Stimulated activated CD4-positive, alpha-beta T cell treated with anti-CD3 and anti-CD28 coated beads, Interleukin-4, amount 100 ng/mL, for 24 hours (primary cell): ENCODE results near the gene SERGEF.

Experiments
- DNase-seq: peaks from one replicate; pipeline ENCODE4 v3.0.0-alpha.2; 2020

The SERGEF gene

DNA sequence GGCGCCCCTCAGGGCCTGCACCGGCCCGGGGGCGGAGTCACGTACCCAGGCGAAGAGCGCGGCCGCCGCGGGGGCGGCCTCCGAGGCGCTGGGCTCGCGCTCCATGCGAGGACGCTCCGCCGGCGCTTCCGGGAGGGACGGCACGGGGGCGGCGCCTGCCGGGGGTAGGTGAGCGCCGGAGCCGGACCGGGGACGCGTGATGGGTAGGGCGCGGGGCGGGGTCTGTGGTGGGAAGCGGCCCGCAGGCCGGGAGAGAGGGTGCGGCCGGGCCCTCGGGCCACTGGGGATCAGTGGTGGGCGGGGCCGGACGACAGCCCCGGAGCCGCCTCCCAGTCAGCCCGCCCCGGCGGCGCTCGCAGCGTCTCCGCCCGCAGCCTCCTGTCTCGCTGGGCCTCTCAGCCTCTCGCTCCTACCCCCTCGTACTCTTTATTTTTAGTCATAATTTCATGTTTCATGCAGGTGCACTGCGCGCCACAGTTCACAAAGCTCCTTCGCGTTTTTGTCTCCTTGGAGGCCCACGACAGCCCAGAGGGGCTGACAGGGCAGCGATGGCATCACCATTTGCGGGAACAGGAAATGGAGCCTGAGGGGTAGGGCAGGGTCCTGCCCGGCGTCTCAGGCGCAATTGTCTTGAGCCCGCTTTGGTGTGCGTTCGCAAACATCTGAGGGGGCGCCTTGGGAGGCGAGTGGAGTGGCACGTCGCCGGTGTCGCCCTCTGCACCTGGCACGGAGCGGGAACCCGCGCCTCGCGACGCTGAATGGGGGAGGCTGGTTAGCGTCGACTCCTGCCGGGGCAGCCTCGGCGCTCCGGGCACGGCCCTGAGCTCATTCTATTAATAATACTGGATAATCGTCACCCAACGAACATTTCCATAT, at the start of gene SERGEF:
Gene SERGEF, minus strand, starts transcription at position 142 of the 876 bp plus-strand sequence. Its CDS starts 37 bp downstream, at position 105.
- peak; percentile 90 for DNase-seq

DNA sequence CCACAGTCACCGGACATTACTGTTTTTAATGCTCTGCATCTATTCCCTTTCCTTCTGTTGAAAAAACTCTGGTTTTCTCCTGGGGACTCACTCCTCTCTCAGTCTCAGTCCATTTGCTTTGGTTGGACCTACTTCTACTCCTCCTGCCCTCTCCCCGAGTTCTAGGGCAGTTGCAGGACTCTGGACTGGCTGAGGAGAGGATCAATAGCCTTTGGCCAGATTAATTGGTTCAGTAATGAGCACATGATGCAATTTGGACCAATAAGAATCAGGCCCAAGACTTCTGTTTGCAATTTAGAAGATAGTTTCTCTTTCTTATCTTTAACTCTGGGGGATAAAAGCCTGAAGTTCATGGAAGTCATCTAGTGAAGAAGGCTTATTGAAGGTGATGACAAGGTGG, 48.5 kb upstream of the SERGEF start:
- no peak for DNase-seq

DNA sequence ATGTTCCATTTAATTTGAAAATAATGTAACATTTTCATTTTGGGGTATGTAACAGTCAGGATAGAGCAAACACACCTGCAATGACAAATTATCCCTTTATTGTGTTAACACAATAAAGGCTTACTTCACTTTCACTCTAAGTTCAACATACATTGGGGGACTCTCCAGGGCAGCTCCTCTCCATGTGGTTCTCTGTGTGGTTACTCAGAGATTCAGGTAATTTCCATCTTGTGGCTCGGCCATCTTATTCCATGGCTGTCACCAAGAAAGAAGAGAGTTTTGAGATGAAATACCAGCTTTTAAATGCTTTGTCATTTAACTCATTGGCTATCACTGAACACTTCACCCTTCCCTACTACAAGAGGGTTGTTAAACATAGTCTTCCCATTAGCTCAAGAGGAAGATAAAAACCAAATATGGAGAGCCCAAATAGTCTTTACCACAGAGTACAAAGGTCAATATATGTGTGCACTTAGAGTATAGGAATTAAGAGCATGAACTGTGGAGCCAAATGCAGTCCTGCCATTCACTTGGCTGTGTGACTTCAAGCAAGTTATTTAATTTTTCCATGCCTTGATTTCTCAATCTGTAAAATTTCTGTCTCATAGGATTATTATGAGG, 43.8 kb upstream of the SERGEF start:
- DNase-seq = no peak

DNA sequence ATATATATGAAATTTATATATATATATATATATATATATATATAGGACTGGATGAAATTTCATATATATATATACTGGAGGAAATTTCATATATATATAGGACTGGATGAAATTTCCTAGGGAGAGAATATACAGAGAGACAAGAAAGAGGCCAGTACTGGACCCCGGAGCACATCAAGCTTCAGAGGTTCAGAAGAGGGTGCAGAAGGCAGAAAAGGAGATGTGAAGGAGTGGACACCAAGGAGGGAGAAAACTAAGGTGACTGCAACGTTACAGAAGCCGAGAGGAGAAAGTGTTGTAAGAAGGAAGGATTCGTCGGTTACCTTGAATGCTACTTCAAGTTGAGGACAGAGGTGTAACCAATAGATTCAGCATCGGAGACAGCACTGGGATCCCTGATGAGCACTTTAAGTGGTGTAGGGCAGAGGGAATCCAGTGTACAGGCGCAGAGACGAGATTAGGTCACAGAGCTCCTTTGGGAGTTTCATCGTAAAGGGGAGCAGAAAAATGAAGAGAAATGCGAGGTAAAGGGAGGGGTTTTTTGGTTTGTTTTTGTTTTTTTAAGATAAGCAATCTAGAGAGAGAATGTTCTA, 41.8 kb upstream of the SERGEF start:
- no peak for DNase-seq

DNA sequence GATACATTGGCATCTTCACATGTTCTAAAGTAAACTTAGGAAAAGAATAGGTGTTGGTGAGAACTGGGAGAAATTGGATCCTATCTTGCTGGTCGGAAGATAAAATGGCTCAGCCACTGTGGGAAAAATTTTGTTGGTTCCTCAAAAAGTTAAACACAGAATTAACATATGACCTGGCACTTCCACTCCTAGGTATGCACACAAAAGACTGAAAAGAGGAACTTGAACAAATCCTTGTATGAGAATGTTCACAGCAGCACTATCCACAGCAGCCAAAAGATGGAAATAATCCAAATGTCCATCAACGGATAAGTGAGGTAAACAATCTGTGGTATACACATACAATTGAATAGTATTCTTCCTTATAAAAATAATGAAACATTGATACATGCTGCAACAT, 38.0 kb upstream of the SERGEF start:
- no peak for DNase-seq

DNA sequence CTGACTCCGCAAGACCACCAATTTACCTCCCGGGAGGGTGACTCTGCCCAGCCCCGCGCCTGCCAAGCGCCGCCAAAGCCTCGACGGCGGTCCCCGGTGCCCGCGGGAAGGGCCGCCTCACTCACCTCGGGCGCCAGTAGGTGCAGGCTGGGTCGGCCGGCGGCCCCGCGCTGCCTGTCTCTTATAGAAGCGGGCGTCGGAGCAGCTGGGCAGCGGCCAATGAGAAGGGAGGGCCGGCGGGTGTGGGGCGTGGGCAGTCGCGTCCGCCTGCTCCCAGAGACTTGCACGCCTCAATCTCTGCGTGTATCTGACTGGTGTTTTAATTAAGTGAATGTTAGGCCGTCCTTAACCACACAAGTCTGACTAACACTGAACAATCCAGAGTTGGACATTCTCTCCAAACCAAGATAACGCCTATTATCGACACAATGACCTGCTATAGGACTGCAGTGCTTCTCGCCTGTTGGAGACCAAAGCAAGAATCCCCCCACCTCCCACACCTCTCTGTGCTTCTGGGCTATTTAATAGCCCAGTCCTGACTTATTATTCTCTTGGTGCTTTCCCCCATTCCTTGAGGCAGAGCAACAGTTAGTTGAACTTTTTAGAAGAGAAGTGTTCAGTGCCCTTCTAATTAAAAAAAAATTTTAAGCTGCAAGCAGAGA, 33.4 kb upstream of the SERGEF start, which contains the start of gene TPH1:
Gene TPH1, minus strand, starts transcription at position 154 of the 662 bp plus-strand sequence. CDS start 5,507 bp downstream, outside the sequence.
- no peak for DNase-seq

DNA sequence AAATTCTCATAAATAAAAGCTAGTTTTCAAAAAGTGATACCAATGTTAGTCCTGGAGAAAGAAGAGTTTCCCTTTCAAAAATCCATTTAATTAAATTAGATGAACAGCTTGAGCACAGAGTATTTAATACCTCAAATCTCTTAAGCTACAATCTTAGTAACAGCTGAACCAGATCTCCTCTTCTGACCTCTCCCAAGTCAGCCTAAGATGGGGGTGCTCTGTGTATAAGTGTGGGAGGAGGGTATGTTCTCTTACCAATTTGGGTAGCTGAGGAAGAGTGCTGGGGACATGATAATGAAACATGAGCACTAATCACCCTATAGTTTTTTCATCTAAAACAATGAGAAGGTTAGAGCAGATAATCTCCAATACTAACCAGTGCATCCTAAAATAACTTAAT, 23.6 kb upstream of the SERGEF start:
- DNase-seq = no peak

DNA sequence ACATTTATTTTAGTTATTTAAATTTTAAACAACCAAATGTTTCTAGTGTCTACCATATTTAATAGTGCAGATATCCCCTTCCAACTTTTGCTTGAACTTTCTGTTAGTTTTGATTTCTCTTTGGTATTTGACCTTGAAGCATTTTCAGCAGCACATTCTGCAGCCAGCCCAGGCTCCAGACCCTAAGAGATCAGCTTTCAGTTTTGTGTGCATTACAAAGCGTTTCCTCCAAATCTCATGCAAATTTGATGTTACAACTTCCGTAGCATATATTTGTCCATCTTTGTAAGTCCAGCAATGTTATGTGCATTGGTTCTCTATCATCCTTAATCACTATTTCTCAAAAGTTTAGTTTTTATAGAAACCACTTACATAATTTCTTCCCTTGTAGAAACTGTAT, 14.6 kb upstream of the SERGEF start:
- no peak for DNase-seq

DNA sequence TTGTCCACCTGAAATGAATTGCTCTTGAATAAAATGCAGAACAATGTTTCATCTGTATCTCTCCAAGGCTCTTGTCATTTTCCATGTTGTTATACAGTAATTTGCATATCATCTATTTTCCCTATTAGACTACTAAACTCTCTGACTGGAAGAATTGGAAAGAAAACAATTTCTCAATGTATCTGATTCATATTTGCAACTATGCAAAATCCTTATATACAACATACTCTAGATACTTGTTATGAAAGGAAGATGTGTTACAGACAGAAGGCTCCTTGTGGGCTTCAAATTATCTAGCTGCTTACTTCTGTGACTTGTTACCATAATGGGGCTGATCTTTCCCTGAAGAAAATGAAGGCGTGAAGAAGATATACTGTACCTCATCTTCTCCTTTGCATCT, 9.6 kb upstream of the SERGEF start:
- no peak for DNase-seq

DNA sequence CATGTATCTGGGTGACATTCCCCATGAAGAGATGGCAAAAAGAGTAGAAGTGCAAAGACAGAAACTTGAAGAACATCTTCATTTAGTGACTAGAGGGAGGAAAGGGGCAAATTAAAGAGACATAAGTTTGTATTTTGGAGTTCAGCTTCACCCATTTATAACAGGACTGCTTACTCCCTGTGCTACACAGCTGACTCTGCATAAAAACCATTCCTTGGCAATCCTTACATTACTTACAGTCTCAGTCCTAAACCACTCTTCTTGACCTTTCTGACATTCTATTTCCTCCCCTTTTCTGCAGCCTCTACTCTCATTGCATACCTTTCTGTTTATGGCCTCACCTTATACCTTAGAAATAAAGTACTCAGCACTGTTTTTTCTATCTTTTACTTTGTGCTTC, 6.8 kb upstream of the SERGEF start:
- DNase-seq = no peak

DNA sequence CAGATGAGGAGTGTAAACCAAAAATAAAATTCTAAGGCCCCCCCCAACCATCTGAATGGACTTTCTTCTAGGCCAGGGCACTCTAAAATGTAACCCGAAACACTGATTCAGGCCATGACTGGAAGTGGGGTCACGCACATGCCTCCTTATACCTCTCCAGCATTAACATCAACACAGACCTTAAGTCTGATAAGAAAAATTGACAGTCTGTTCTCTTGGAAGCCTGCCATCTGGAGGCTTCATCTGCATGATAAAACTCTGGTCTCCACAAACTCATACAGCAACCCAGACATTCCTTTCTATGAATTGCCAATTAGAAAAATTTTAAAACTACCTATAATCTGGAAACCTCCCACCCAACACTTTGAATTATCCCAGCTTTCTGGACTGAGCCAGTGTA, 3.9 kb upstream of the SERGEF start:
- no peak for DNase-seq

DNA sequence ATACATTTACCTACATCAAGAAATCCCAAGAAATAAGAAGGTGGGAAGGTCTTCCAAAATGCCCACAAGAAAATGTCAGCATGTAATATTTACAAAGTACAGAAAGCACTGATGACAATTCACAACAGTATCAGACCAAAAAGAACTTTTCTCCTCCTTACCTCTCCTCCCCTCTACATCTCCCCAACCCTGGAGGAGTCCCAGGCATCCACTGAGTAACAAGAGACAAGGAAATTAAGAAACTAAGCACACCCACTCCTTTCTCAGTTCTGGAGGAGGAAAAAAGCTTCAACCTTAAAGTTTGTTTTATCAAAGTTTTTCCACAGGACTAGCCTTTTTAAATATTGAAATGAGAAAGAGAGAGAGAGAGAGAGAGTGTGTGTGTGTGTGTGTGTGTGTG, 2.0 kb upstream of the SERGEF start:
- DNase-seq = no peak

DNA sequence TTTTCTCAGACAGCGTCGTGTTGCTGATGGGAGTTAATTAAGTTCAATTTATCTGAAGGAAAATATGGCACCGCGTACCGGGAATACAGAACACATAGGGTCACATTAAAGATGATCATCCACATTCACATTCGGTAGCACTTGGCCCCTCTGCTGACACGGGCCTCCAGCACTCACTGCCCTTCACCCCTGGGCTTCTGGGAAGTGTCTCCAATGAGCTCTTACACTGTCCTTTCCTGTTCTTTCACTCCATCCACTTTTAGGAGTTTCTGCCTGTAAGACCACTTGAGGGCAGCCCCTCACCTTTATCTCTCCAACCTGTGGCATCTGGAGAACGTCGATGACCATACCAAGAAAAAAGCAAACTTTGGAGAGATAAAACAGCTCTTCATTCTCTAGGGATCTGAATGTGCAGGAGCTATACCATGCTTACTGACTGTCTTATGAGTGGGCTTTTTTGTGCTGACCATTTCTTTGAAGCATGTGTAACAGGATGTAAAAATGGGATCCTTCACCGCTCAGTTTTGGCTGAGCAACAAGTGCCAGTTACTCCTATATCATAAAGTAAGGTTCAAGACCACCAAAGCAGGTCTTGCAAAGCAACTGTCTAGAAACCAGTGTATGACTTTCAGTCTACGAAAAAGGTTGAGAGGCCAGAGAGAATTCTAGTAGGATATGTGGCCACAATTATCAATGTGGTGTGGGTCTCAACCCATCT, 1.1 kb upstream of the SERGEF start:
- DNase-seq = no peak

DNA sequence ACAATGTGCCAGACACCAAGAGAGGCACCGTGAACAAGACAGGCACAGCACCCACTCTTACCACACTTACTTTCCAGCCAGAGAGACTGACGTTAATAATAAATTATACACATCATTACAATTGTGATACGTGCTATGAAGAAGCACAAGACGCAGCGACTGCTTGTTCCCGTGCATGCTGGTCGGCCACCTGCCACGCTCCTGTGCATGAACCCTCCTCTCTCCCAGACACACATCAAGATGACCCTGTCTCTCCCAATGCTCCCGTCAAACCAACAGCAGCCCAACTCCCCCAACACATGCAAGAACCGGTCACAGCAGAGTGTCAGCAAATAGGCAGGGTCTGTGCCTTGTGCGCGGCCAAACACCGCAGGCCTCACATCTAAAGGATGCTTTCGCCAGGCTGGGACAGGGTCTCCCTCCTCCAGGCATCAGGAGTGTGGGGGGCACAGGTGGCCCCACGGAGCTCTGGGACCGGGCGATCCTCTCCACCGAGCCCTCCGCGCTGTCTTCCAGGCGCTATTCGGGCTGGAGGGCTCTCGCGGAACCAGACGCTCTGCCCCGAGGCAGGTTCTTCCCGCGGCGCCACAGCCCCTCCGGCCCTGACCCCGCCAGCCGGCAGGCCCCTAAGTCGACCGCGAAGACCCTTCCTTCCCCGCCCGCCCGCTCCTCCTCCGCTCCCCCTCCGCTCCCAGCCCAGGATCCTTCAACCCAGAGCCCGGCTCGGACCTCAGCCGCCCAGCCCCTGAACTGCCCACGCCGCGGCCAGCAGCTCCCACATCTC, 533 bp downstream of the SERGEF start:
- DNase-seq = no peak

DNA sequence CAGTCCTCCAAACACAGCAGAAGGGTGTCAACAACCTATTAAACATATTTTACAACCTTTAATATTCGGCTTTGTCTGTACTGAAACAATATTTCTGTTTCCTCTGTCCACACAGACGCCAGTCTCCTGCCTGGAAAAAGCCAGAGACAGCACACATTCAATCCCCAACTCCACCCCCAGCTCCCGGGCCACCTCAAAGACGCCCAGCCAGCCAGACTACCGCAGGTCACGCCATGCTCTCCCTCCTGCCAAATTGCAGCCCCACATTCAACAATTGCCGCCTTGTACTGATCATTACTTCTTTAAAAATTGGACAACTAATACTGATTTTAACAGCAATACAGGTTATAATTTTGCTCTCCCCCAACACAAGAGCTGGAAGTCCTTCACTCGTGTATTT, 1.2 kb downstream of the SERGEF start:
- DNase-seq = no peak

DNA sequence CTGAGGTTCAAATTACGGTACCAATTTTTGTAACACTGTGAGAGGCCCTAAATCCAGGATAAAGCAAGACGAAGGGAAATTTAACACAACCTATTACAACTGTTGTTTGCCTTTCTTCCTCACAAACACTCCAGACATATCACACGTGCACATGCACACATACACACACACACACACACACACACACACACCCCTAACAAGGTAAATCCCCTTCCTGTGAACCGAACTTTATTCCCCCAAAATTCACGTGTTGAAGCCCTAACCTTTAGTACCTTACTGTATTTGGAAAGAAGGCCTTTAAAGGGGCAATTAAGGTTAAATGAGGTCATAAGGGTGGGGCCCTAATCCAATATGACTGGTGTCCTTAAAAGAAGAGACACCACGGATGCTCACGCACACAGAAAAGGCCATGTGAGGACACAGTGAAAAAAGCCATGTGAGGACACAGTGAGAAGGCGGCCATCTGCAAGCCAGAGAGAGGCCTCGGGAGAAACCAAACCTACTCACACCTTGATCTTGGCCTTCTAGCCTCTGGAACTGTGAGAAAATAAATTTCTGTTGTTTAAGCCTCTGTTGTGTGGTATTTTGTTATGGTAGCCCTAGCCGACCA, 1.8 kb downstream of the SERGEF start:
- no peak for DNase-seq

DNA sequence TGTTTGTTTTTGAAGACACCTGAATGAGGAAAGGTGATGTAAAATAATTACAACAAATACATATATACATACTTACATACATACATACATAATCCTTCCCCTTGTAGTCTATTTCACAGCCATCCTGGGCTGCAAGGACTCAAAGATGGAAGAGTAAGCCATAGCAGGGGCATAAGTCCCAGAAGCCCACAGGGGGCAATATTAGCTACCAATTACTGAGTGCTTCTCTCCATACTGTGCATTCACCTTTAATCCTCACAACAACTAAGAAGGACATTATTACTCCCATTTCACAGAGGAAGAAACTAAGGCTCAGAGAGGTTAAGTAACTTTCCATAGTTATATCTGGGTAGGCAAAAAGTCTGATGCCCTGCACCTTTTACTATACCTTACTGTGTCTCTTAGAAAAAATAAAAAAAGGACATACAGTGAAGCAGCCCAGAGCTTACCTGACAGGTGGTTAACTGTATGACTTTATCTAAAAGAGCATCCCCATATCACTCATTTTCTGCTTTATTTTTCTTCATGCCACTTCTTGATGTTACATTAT, 2.7 kb downstream of the SERGEF start:
- DNase-seq = no peak

DNA sequence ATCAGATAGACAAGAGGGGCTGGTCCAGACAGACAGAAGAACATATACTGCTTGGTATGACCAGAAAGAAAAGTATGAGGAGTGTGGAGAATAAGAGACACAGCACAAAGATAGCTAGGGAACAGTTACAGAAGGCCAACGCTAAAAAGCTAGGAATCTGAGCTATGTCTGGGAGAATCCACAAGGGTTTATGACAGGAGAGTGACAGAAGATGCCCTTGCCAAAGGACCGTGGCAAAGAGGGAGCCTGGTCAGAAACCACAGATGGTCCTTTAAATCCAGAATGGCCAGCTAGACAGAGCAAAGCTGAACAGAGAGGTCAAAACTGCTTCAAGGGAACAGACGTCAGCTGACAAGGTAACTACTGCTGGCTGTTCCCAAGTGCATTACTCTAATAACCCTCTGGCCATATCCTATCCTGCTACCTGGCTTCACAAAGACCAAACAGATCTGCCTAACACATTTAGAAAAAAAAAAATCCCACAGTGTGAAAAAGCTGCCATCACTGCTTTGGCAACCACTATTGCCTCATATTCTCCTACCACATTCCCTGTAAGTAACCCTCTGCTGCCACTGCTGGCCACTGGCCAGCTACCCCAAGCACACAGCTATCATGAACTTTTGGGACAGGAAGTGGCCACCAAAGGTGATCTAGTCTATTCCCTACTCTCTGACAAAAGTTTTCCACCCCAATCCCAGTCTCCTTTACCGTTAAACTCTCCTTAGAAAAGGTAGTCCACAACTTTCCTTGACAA, 7.3 kb downstream of the SERGEF start:
- no peak for DNase-seq

DNA sequence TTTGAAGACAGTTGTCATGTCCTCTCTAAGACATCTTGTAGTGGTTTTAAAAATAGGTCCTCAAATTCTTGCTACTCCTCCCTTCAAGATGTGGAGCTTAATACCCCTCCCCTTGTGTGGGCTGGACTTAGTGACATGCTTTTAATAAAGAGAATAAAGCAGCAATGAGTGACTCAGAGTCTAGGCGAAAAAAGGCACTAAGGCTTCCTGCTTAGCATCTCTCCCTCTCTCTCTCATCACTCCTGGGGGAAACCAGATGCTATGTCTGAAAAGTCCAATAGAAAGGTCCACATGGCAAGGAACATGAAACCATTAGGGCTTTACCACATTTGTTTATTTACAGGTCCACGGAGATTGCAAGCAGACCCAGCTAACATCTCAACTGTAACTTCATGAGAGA, 11.7 kb downstream of the SERGEF start:
- DNase-seq = no peak

DNA sequence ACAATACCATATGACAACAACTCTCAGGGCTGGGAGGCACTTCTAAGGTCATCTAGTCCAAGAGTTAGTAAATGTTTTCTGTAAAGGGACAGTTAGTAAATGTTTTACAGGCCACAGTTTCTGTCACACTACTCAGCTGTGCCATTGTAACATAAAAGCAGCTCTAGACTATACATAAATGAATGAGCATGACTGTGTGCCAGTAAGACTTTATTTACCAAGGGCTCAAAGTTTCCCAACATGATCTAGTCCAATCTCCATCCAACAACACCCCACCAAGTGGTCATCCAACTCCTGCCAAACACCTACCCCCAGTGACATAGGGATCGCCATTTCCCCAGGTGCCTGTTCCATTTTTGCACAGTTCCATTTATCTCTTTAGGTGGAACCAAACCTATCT, 12.1 kb downstream of the SERGEF start:
- no peak for DNase-seq
